HEK293 (cell line): ENCODE data around the gene PDSS2.

ENCODE experiments used
- CTCF ChIA-PET: fragments of 350-600 bp; formaldehyde crosslinking; extraction: SDS; loops from one replicate; lab custom pipeline; 2021; ENCODE audit warnings: antibody characterized with exemption; lab: Yijun Ruan, JAX
- POLR2A ChIA-PET: fragments of 300-600 bp; formaldehyde crosslinking; extraction: SDS; loops from one replicate; lab custom pipeline; 2020; ENCODE audit warnings: antibody characterized with exemption, inconsistent platforms; lab: Yijun Ruan, JAX
- H3K27ac ChIP-seq: fragments of 200-500 bp; sonication (Bioruptor generic); 2 replicates; pipeline ENCODE4 v1.5.1; 2014; ENCODE audit warnings: low read depth, low read length, control low read depth, inconsistent platforms; ENCODE audit errors: extremely low read depth
- H3K36me3 ChIP-seq, 2 experiments: fragments of 200-500 bp in 1 of 2; sonication (Bioruptor generic) in 1 of 2; 1 replicate in 1 of 2; 2 replicates in 1 of 2; pipeline ENCODE4 v1.5.1; 2014 to 2017; ENCODE audit warnings: inconsistent platforms in 2 of 2, low read length in 2 of 2; ENCODE audit not compliant: control insufficient read depth in 2 of 2, insufficient read depth in 1 of 2
- H3K4me1 ChIP-seq: fragments of 200-500 bp; sonication (Bioruptor generic); 2 replicates; pipeline ENCODE4 v1.5.1; 2014; ENCODE audit warnings: mild to moderate bottlenecking, low read length, inconsistent platforms; ENCODE audit not compliant: control insufficient read depth, insufficient read depth
- H3K4me3 ChIP-seq: 2 replicates; pipeline ENCODE4 v1.5.1; 2011; ENCODE audit warnings: low read depth, mild to moderate bottlenecking, control low read depth, low read length, moderate library complexity
- H3K9me3 ChIP-seq: fragments of 200-500 bp; sonication (Bioruptor generic); 2 replicates; pipeline ENCODE4 v1.5.1; 2014; ENCODE audit warnings: low read depth, low read length, inconsistent platforms; ENCODE audit not compliant: control insufficient read depth, insufficient read depth
- BCL11A ChIP-seq: fragments of 450-650 bp; formaldehyde crosslinking; IDR thresholded peaks from 2 replicates; pipeline ENCODE4 v1.5.1; 2016; ENCODE audit warnings: low read depth, missing biosample characterization, missing genetic modification characterization
- BCL11B ChIP-seq: fragments of 450-650 bp; formaldehyde crosslinking; IDR thresholded peaks from 2 replicates; pipeline ENCODE4 v1.5.1; 2016; ENCODE audit warnings: low read depth, missing biosample characterization, missing genetic modification characterization
- GLIS1 ChIP-seq: fragments of 450-650 bp; formaldehyde crosslinking; IDR thresholded peaks from 2 replicates; pipeline ENCODE4 v1.5.1; 2016; ENCODE audit warnings: missing biosample characterization, missing genetic modification characterization
- SCRT2 ChIP-seq: fragments of 450-650 bp; formaldehyde crosslinking; IDR thresholded peaks from 2 replicates; pipeline ENCODE4 v1.5.1; 2016; ENCODE audit warnings: missing biosample characterization, missing genetic modification characterization
- ZBTB17 ChIP-seq: fragments of 450-650 bp; formaldehyde crosslinking; IDR thresholded peaks from 2 replicates; pipeline ENCODE4 v1.5.1; 2016; ENCODE audit warnings: missing biosample characterization, missing genetic modification characterization
- ZIC2 ChIP-seq: fragments of 450-650 bp; formaldehyde crosslinking; IDR thresholded peaks from 2 replicates; pipeline ENCODE4 v1.5.1; 2016; ENCODE audit warnings: missing biosample characterization, missing genetic modification characterization
- ZNF350 ChIP-seq: fragments of 450-650 bp; formaldehyde crosslinking; IDR thresholded peaks from 2 replicates; pipeline ENCODE4 v1.5.0; 2017; ENCODE audit warnings: missing biosample characterization, mild to moderate bottlenecking, missing genetic modification characterization
- ZNF416 ChIP-seq: fragments of 450-650 bp; formaldehyde crosslinking; IDR thresholded peaks from 2 replicates; pipeline ENCODE4 v1.5.1; 2016; ENCODE audit warnings: missing biosample characterization, missing genetic modification characterization
- ZNF549 ChIP-seq: fragments of 450-650 bp; IDR thresholded peaks from 2 replicates; pipeline ENCODE4 v1.5.1; 2018; ENCODE audit warnings: missing biosample characterization, missing genetic modification characterization, mild to moderate bottlenecking, inconsistent platforms, moderate library complexity
- ZNF629 ChIP-seq: fragments of 450-650 bp; formaldehyde crosslinking; IDR thresholded peaks from 2 replicates; pipeline ENCODE4 v1.5.1; 2017; ENCODE audit warnings: missing biosample characterization, missing genetic modification characterization
- ZNF707 ChIP-seq: fragments of 450-650 bp; formaldehyde crosslinking; IDR thresholded peaks from 2 replicates; pipeline ENCODE4 v1.5.1; 2016; ENCODE audit warnings: missing biosample characterization, missing genetic modification characterization
- ZNF792 ChIP-seq: fragments of 450-650 bp; formaldehyde crosslinking; IDR thresholded peaks from 2 replicates; pipeline ENCODE4 v1.5.1; 2016; ENCODE audit warnings: missing biosample characterization, missing genetic modification characterization
- ZSCAN16 ChIP-seq: fragments of 450-650 bp; formaldehyde crosslinking; IDR thresholded peaks from 2 replicates; pipeline ENCODE4 v1.5.1; 2016; ENCODE audit warnings: missing biosample characterization, missing genetic modification characterization
- TF ChIP-seq, protein P1 (sequence below): fragments of 450-650 bp; IDR thresholded peaks from 2 replicates; pipeline ENCODE4 v1.5.1; 2018; ENCODE audit warnings: missing biosample characterization, mild to moderate bottlenecking, missing genetic modification characterization
- TF ChIP-seq, protein P2 (sequence below): fragments of 450-650 bp; formaldehyde crosslinking; IDR thresholded peaks from 2 replicates; pipeline ENCODE4 v1.5.1; 2016; ENCODE audit warnings: missing biosample characterization, missing genetic modification characterization
- TF ChIP-seq, protein P3 (sequence below): fragments of 450-650 bp; formaldehyde crosslinking; IDR thresholded peaks from 2 replicates; pipeline ENCODE4 v1.5.1; 2016; ENCODE audit warnings: missing biosample characterization, missing genetic modification characterization

The PDSS2 gene

DNA sequence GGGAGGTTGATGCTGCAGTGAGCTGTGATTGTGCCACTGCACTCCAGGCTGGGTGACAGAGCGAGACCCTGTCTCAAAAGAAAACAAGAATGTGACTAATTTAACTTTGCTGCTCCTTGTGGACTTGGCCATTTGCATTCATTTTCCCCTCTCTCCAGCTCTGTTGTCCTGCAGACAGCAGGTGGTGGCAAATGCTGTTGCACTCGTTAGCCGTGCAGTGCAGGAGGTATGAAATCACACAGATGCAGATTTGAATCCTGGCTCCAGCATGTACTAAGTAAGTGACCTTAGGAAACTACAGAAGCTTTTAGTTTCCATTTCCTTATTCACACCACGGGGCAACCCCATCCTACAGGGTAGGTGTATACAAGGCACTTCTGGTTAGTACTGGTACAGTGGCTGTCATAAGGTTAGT lies 334.4 kb downstream of the PDSS2 start:
- ChIA-PET CTCF (interaction anchor here (0.5 to 1.7 kb wide), 5 partner anchors 11 to 738 kb away, joined by 3 to 4 read pairs (median 4); no protein-coding TSS in a partner anchor), POLR2A (interaction anchor here (1.5 kb wide), 1 partner anchor 11 kb away, joined by 5 read pairs; no protein-coding TSS in a partner anchor)
- H3K4me1 ChIP-seq, result no peaks in the 10 kb centered on the region
- no peaks in the 10 kb centered on the region for H3K36me3 ChIP-seq
- no peaks in the 10 kb centered on the region for H3K9me3 ChIP-seq
- no peak overlapping the region for H3K4me3 ChIP-seq
- no peak overlapping the region for H3K27ac ChIP-seq
- TF ChIP-seq SCRT2 (tag by site-specific recombination) (peak; percentile 59; the same call in 1 of the 2 replicates), ZNF629 (no peak), GLIS1 (tag by site-specific recombination) (peak; percentile 84), ZIC2 (peak; percentile 54), ZNF416 (tag by site-specific recombination) (no peak)
- TF ChIP-seq, protein P1, sequence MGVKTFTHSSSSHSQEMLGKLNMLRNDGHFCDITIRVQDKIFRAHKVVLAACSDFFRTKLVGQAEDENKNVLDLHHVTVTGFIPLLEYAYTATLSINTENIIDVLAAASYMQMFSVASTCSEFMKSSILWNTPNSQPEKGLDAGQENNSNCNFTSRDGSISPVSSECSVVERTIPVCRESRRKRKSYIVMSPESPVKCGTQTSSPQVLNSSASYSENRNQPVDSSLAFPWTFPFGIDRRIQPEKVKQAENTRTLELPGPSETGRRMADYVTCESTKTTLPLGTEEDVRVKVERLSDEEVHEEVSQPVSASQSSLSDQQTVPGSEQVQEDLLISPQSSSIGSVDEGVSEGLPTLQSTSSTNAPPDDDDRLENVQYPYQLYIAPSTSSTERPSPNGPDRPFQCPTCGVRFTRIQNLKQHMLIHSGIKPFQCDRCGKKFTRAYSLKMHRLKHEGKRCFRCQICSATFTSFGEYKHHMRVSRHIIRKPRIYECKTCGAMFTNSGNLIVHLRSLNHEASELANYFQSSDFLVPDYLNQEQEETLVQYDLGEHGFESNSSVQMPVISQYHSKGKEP (tag by site-specific recombination), result 0 out of 2 replicates have a peak, but pooled peaks have one; percentile 16

DNA sequence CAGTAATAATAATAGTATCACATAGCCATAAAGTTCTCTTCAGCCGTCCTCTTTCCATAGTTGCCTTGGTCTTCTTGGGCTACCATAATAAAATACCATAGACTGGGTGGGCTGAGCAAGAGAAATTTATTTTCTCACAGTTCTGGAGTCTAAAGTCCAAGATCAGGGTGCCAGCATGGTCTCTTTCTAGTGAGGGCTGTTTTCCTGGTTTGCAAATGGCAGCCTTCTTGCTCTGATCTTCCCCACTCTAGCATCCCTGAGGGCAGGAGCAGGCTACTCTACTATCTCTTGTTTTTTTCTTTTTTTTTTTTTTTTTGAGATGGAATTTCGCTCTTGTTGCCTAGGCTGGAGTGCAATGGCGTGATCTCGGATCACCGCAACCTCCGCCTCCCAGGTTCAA lies 335.9 kb downstream of the PDSS2 start:
- POLR2A ChIA-PET, result no interaction called here
- TF ChIP-seq BCL11B (tag by site-specific recombination) (no peak), ZNF549 (tag by site-specific recombination) (no peak), ZNF792 (tag by site-specific recombination) (no peak), BCL11A (tag by site-specific recombination) (no peak), ZSCAN16 (tag by site-specific recombination) (no peak), ZBTB17 (no peak), ZNF416 (tag by site-specific recombination) (no peak), ZNF350 (tag by site-specific recombination) (no peak), ZNF707 (no peak)
- TF ChIP-seq, protein P2, sequence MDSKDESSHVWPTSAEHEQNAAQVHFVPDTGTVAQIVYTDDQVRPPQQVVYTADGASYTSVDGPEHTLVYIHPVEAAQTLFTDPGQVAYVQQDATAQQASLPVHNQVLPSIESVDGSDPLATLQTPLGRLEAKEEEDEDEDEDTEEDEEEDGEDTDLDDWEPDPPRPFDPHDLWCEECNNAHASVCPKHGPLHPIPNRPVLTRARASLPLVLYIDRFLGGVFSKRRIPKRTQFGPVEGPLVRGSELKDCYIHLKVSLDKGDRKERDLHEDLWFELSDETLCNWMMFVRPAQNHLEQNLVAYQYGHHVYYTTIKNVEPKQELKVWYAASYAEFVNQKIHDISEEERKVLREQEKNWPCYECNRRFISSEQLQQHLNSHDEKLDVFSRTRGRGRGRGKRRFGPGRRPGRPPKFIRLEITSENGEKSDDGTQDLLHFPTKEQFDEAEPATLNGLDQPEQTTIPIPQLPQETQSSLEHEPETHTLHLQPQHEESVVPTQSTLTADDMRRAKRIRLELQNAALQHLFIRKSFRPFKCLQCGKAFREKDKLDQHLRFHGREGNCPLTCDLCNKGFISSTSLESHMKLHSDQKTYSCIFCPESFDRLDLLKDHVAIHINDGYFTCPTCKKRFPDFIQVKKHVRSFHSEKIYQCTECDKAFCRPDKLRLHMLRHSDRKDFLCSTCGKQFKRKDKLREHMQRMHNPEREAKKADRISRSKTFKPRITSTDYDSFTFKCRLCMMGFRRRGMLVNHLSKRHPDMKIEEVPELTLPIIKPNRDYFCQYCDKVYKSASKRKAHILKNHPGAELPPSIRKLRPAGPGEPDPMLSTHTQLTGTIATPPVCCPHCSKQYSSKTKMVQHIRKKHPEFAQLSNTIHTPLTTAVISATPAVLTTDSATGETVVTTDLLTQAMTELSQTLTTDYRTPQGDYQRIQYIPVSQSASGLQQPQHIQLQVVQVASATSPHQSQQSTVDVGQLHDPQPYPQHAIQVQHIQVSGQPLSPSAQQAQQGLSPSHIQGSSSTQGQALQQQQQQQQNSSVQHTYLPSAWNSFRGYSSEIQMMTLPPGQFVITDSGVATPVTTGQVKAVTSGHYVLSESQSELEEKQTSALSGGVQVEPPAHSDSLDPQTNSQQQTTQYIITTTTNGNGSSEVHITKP (tag by site-specific recombination), result no peak
- TF ChIP-seq, protein P3, sequence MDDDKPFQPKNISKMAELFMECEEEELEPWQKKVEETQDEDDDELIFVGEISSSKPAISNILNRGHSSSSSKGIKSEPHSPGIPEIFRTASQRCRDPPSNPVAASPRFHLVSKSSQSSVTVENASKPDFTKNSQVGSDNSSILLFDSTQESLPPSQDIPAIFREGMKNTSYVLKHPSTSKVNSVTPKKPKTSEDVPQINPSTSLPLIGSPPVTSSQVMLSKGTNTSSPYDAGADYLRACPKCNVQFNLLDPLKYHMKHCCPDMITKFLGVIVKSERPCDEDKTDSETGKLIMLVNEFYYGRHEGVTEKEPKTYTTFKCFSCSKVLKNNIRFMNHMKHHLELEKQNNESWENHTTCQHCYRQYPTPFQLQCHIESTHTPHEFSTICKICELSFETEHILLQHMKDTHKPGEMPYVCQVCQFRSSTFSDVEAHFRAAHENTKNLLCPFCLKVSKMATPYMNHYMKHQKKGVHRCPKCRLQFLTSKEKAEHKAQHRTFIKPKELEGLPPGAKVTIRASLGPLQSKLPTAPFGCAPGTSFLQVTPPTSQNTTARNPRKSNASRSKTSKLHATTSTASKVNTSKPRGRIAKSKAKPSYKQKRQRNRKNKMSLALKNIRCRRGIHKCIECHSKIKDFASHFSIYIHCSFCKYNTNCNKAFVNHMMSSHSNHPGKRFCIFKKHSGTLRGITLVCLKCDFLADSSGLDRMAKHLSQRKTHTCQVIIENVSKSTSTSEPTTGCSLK (tag by site-specific recombination), result no peak
- Histone ChIP-seq H3K9me3 (no peaks in the 10 kb centered on the region), H3K36me3 (no peaks in the 10 kb centered on the region), H3K4me1 (no peaks in the 10 kb centered on the region), H3K27ac (no peak overlapping the region), H3K4me3 (no peak overlapping the region)
- CTCF ChIA-PET, result interaction anchor here (1.0 kb wide), 1 partner anchor 8 kb away, joined by 4 read pairs; no protein-coding TSS in a partner anchor
